ENCODE data around the gene GSDME. TPM values are rescaled to one million over a fixed set of nuclear protein-coding genes. Genes with fewer than 3 reads are reported as not detected.

Gene GSDME
- total and polyA plus RNA-seq, 2 experiments from 2014 or later: 7.1 to 10.0 TPM

GRCh38 chr7:24698531-24699266, 58.6 kb downstream of the GSDME start:
- H3K27ac ChIP-seq: peak overlapping the region; percentile 55
- no peak overlapping the region for H3K4me3 ChIP-seq
- no peaks in the 10 kb centered on the region for H3K27me3 ChIP-seq
- DNase-seq (ENCODE audit: low read depth in 1 of 2, low spot score in 1 of 2): peak in 1 of 2 donors; percentile 39
- no peaks in the 10 kb centered on the region for H3K9me3 ChIP-seq (ENCODE audit: low read depth)
- TF ChIP-seq CTCF (IDR thresholded peaks at IDR 0.05; ENCODE audit: low read depth, low read length): no peak
- no peaks in the 10 kb centered on the region for H3K36me3 ChIP-seq
- H3K4me1 ChIP-seq (ENCODE audit: low read depth): peaks cover 40% of the 10 kb centered on the region

GRCh38 chr7:24697416-24697815, 59.8 kb downstream of the GSDME start:
- Histone ChIP-seq H3K4me1 (ENCODE audit: low read depth) (peaks cover 40% of the 10 kb centered on the region), H3K4me3 (no peak overlapping the region), H3K27me3 (no peaks in the 10 kb centered on the region), H3K27ac (no peak overlapping the region), H3K9me3 (ENCODE audit: low read depth) (no peaks in the 10 kb centered on the region), H3K36me3 (no peaks in the 10 kb centered on the region)
- DNase-seq (ENCODE audit: low read depth in 1 of 2, low spot score in 1 of 2): peak in 1 of 2 donors; percentile 50
- TF ChIP-seq CTCF (IDR thresholded peaks at IDR 0.05; ENCODE audit: low read depth, low read length): no peak

GRCh38 chr7:24692592-24692991, 64.7 kb downstream of the GSDME start:
- H3K9me3 ChIP-seq (ENCODE audit: low read depth): no peaks in the 10 kb centered on the region
- no peak for DNase-seq (ENCODE audit: low read depth in 1 of 2, low spot score in 1 of 2)
- H3K27ac ChIP-seq: no peak overlapping the region
- no peaks in the 10 kb centered on the region for H3K27me3 ChIP-seq
- peaks cover 1% of the 10 kb centered on the region for H3K4me1 ChIP-seq (ENCODE audit: low read depth)
- no peaks in the 10 kb centered on the region for H3K36me3 ChIP-seq
- H3K4me3 ChIP-seq: no peak overlapping the region
- no peak for TF ChIP-seq CTCF (IDR thresholded peaks at IDR 0.05; ENCODE audit: low read depth, low read length)

GRCh38 chr7:24690251-24690650, 67.0 kb downstream of the GSDME start:
- Histone ChIP-seq H3K4me3 (no peak overlapping the region), H3K4me1 (ENCODE audit: low read depth) (no peaks in the 10 kb centered on the region), H3K27ac (no peak overlapping the region), H3K36me3 (no peaks in the 10 kb centered on the region), H3K9me3 (ENCODE audit: low read depth) (no peaks in the 10 kb centered on the region), H3K27me3 (no peaks in the 10 kb centered on the region)
- no peak for TF ChIP-seq CTCF (IDR thresholded peaks at IDR 0.05; ENCODE audit: low read depth, low read length)
- no peak for DNase-seq (ENCODE audit: low read depth in 1 of 2, low spot score in 1 of 2)

GRCh38 chr7:24685708-24686107, 71.6 kb downstream of the GSDME start:
- Histone ChIP-seq H3K27ac (no peak overlapping the region), H3K4me1 (ENCODE audit: low read depth) (no peaks in the 10 kb centered on the region), H3K36me3 (no peaks in the 10 kb centered on the region), H3K9me3 (ENCODE audit: low read depth) (no peaks in the 10 kb centered on the region), H3K27me3 (no peaks in the 10 kb centered on the region), H3K4me3 (no peak overlapping the region)
- no peak for TF ChIP-seq CTCF (IDR thresholded peaks at IDR 0.05; ENCODE audit: low read depth, low read length)
- no peak for DNase-seq (ENCODE audit: low read depth in 1 of 2, low spot score in 1 of 2)

Measured in cardiac muscle cell (in vitro differentiated cells and primary cell).